Stimulated activated CD8-positive, alpha-beta memory T cell treated with anti-CD3 and anti-CD28 coated beads, Interleukin-7, amount 100 ng/mL, for 4 hours (primary cell): ENCODE data around the gene RAP1A.

Source experiments
- DNase-seq, 2 donors: peaks; one replicate each; pipeline ENCODE4 v3.0.0-alpha.2; 2020; ENCODE audit warnings: low read depth in 2 of 2

RAP1A gene

DNA sequence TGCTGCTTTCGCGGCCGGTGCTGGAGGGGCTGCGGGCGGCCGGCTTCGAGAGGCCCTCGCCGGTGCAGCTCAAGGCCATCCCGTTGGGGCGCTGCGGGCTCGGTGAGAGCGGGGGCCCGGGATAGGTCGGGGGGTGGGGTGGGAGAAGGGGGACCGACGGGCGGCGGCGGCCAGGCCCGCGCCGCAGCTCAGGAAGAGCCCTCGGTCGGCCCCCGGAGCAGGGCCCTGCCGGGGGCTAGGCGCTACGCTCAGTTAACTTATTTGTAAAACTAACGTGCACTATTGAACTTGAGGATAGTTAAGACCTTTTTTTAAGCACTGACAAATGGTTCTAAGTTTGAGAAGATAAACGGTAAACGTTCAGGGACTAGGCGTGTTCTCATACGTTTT lies 136.5 kb downstream of the RAP1A start:
- no peak for DNase-seq

GRCh38 chr1:111758373-111758772 lies 138.8 kb downstream of the RAP1A start:
- DNase-seq = no peak

DNA sequence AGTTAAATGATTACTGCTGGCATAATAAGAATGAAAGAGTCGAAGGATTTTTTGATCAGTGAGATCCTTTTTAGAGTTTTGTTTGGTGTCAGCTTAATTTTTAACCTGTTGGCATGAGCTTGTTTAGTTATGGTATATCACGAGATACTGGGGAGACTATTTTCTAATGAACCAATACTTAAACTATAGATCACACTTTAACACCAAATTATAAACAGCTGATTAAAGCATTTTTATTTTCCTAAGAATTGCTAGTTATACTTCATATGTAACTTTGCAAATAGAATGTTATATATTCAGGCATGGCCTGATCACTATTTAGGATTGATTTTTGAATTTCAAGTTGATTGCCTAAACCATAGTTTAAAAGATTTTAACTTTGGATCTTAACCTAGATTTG lies 142.1 kb downstream of the RAP1A start:
- no peak for DNase-seq

GRCh38 chr1:111762332-111762731 lies 142.7 kb downstream of the RAP1A start:
- DNase-seq = no peak
